Stimulated activated effector memory CD8-positive, alpha-beta T cell treated with anti-CD3 and anti-CD28 coated beads, Interleukin-12 subunit alpha, Interleukin-12 subunit beta, amount 100 ng/mL, for 72 hours (primary cell): ENCODE results near the gene CREB5.

Experiments
- ATAC-seq: fragments of 150-1000 bp; cut with Tn5 transposase; 2 replicates; pipeline ENCODE4 v1.10.0; 2021
- DNase-seq, 2 donors: peaks; one replicate each; pipeline ENCODE4 v3.0.0; 2021 to 2022; ENCODE audit warnings: low spot score in 2 of 2
- H3K27ac Mint-ChIP-seq: one replicate; pipeline ENCODE4 v1.8.0; 2022; ENCODE audit warnings: mild to moderate bottlenecking, mixed read lengths
- H3K36me3 Mint-ChIP-seq: one replicate; pipeline ENCODE4 v1.8.0; 2022; ENCODE audit warnings: mild to moderate bottlenecking, mixed read lengths
- H3K4me1 Mint-ChIP-seq: one replicate; pipeline ENCODE4 v1.8.0; 2022; ENCODE audit warnings: mixed read lengths
- H3K4me3 Mint-ChIP-seq: one replicate; pipeline ENCODE4 v1.8.0; 2022; ENCODE audit warnings: mild to moderate bottlenecking, mixed read lengths
- H3K9me3 Mint-ChIP-seq: one replicate; pipeline ENCODE4 v1.8.0; 2022; ENCODE audit warnings: mixed read lengths

The CREB5 gene

GRCh38 chr7:28695300-28696295 is 283.3 kb downstream of the CREB5 start:
- Mint-ChIP-seq H3K27ac (no peak overlapping the region), H3K36me3 (no peaks in the 10 kb centered on the region), H3K4me1 (no peaks in the 10 kb centered on the region), H3K4me3 (no peak overlapping the region), H3K9me3 (no peaks in the 10 kb centered on the region)
- DNase-seq (no peak), ATAC-seq (peak; percentile 37)

GRCh38 chr7:28697913-28698563 is 285.7 kb downstream of the CREB5 start:
- Mint-ChIP-seq H3K9me3 (peaks cover 5% of the 10 kb centered on the region), H3K4me1 (no peaks in the 10 kb centered on the region), H3K36me3 (no peaks in the 10 kb centered on the region), H3K27ac (no peak overlapping the region), H3K4me3 (no peak overlapping the region)
- no peak for ATAC-seq
- no peak for DNase-seq

GRCh38 chr7:28698840-28699239 is 286.5 kb downstream of the CREB5 start:
- Mint-ChIP-seq H3K4me3 (no peak overlapping the region), H3K9me3 (peaks cover 7% of the 10 kb centered on the region), H3K4me1 (no peaks in the 10 kb centered on the region), H3K36me3 (no peaks in the 10 kb centered on the region), H3K27ac (no peak overlapping the region)
- no peak for ATAC-seq
- DNase-seq, result no peak

- no peak overlapping the region for H3K4me3 Mint-ChIP-seq
- DNase-seq (no peak), ATAC-seq (no peak)
- H3K9me3 Mint-ChIP-seq, result peaks cover 7% of the 10 kb centered on the region
- no peak overlapping the region for H3K27ac Mint-ChIP-seq
- no peaks in the 10 kb centered on the region for H3K36me3 Mint-ChIP-seq
- H3K4me1 Mint-ChIP-seq, result no peaks in the 10 kb centered on the region
Observed at GRCh38 chr7:28700096-28700495, 287.8 kb downstream of the CREB5 start.

GRCh38 chr7:28700790-28701203 is 288.5 kb downstream of the CREB5 start:
- Mint-ChIP-seq H3K36me3 (no peaks in the 10 kb centered on the region), H3K4me3 (no peak overlapping the region), H3K27ac (no peak overlapping the region), H3K4me1 (no peaks in the 10 kb centered on the region), H3K9me3 (peaks cover 7% of the 10 kb centered on the region)
- DNase-seq (no peak), ATAC-seq (no peak)

GRCh38 chr7:28701731-28702130 is 289.4 kb downstream of the CREB5 start:
- H3K4me3 Mint-ChIP-seq, result no peak overlapping the region
- H3K27ac Mint-ChIP-seq, result no peak overlapping the region
- H3K9me3 Mint-ChIP-seq, result peaks cover 7% of the 10 kb centered on the region
- H3K4me1 Mint-ChIP-seq, result no peaks in the 10 kb centered on the region
- ATAC-seq, result no peak
- no peak for DNase-seq
- H3K36me3 Mint-ChIP-seq, result no peaks in the 10 kb centered on the region

GRCh38 chr7:28702171-28702570 is 289.9 kb downstream of the CREB5 start:
- no peaks in the 10 kb centered on the region for H3K36me3 Mint-ChIP-seq
- peaks cover 7% of the 10 kb centered on the region for H3K9me3 Mint-ChIP-seq
- ATAC-seq (no peak), DNase-seq (no peak)
- no peak overlapping the region for H3K27ac Mint-ChIP-seq
- H3K4me1 Mint-ChIP-seq, result no peaks in the 10 kb centered on the region
- no peak overlapping the region for H3K4me3 Mint-ChIP-seq

- peaks cover 7% of the 10 kb centered on the region for H3K9me3 Mint-ChIP-seq
- H3K36me3 Mint-ChIP-seq, result no peaks in the 10 kb centered on the region
- no peak overlapping the region for H3K27ac Mint-ChIP-seq
- ATAC-seq (no peak), DNase-seq (no peak)
- H3K4me1 Mint-ChIP-seq, result no peaks in the 10 kb centered on the region
- no peak overlapping the region for H3K4me3 Mint-ChIP-seq
Observed at GRCh38 chr7:28703037-28703765, 290.9 kb downstream of the CREB5 start.

- Mint-ChIP-seq H3K4me3 (no peak overlapping the region), H3K27ac (no peak overlapping the region), H3K9me3 (peaks cover 7% of the 10 kb centered on the region), H3K4me1 (no peaks in the 10 kb centered on the region), H3K36me3 (no peaks in the 10 kb centered on the region)
- no peak for DNase-seq
- no peak for ATAC-seq
Observed at GRCh38 chr7:28704706-28705105, 292.4 kb downstream of the CREB5 start.

GRCh38 chr7:28705350-28705749 is 293.0 kb downstream of the CREB5 start:
- ATAC-seq (no peak), DNase-seq (no peak)
- H3K36me3 Mint-ChIP-seq, result no peaks in the 10 kb centered on the region
- no peak overlapping the region for H3K27ac Mint-ChIP-seq
- peaks cover 7% of the 10 kb centered on the region for H3K9me3 Mint-ChIP-seq
- no peak overlapping the region for H3K4me3 Mint-ChIP-seq
- H3K4me1 Mint-ChIP-seq, result no peaks in the 10 kb centered on the region

- Mint-ChIP-seq H3K4me1 (no peaks in the 10 kb centered on the region), H3K27ac (no peak overlapping the region), H3K36me3 (no peaks in the 10 kb centered on the region), H3K9me3 (peaks cover 7% of the 10 kb centered on the region), H3K4me3 (no peak overlapping the region)
- DNase-seq (no peak), ATAC-seq (no peak)
Observed at GRCh38 chr7:28706584-28706983, 294.3 kb downstream of the CREB5 start.

GRCh38 chr7:28707291-28707690 is 295.0 kb downstream of the CREB5 start:
- DNase-seq (no peak), ATAC-seq (no peak)
- H3K36me3 Mint-ChIP-seq, result no peaks in the 10 kb centered on the region
- H3K4me1 Mint-ChIP-seq, result no peaks in the 10 kb centered on the region
- no peak overlapping the region for H3K4me3 Mint-ChIP-seq
- H3K27ac Mint-ChIP-seq, result no peak overlapping the region
- peaks cover 7% of the 10 kb centered on the region for H3K9me3 Mint-ChIP-seq

GRCh38 chr7:28708033-28708951 is 296.0 kb downstream of the CREB5 start:
- ATAC-seq (no peak), DNase-seq (no peak)
- no peaks in the 10 kb centered on the region for H3K36me3 Mint-ChIP-seq
- H3K4me1 Mint-ChIP-seq, result no peaks in the 10 kb centered on the region
- H3K9me3 Mint-ChIP-seq, result no peaks in the 10 kb centered on the region
- H3K4me3 Mint-ChIP-seq, result no peak overlapping the region
- H3K27ac Mint-ChIP-seq, result no peak overlapping the region

- no peaks in the 10 kb centered on the region for H3K9me3 Mint-ChIP-seq
- H3K4me3 Mint-ChIP-seq, result no peak overlapping the region
- ATAC-seq (no peak), DNase-seq (no peak)
- no peak overlapping the region for H3K27ac Mint-ChIP-seq
- H3K4me1 Mint-ChIP-seq, result no peaks in the 10 kb centered on the region
- H3K36me3 Mint-ChIP-seq, result no peaks in the 10 kb centered on the region
Observed at GRCh38 chr7:28709748-28710147, 297.4 kb downstream of the CREB5 start.

GRCh38 chr7:28711114-28711513 is 298.8 kb downstream of the CREB5 start:
- Mint-ChIP-seq H3K9me3 (no peaks in the 10 kb centered on the region), H3K27ac (no peak overlapping the region), H3K4me1 (no peaks in the 10 kb centered on the region), H3K36me3 (no peaks in the 10 kb centered on the region), H3K4me3 (no peak overlapping the region)
- no peak for ATAC-seq
- no peak for DNase-seq
